Nucleus accumbens (tissue), 56 donors: ENCODE measurements around the gene USP24.
A peak's percentile ranks its signal among the peaks of the same experiment; 100 is the strongest.

ENCODE experiments used
- DNase-seq, 56 donors: peaks; one replicate each; lab custom pipeline; 2025; lab: John Stamatoyannopoulos, UW

Gene USP24

DNA sequence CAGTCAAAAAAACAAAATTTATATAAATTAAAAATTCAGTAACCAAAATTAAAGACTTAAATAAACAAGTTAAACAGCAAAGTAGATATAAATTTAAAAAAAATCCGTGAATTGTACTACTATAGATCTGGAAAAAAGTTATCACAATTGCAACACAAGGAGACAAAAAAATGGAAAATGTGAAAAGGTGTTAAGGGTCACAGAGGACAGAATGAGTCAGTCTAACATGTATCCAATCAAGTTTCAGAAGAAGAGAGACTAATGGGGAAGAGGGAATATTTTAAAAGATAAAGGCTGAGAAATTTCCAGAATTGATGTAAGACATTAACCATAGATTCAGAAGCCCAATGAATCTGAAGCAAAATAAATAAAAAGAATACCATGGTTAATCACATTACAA, 46.0 kb downstream of the USP24 start:
- no peak for DNase-seq

DNA sequence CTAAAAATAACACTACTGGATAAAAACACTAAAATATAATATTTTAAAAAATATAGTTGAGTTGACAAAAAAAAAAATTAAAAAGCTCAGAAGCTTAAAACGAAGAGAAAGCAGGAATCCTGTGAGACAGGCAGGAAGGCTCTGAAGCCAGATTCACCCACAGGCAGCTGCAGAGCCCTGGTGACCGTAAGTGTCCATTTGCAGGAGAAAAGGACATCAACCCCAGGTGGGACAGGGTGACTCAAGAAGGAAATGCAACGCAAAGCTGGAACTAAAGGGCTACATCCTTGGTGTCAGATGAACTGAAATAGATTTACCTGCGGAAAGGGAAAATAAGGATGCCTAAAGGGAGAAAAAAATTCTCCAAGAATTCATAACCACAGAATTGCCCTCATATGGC, 46.8 kb downstream of the USP24 start:
- no peak for DNase-seq

DNA sequence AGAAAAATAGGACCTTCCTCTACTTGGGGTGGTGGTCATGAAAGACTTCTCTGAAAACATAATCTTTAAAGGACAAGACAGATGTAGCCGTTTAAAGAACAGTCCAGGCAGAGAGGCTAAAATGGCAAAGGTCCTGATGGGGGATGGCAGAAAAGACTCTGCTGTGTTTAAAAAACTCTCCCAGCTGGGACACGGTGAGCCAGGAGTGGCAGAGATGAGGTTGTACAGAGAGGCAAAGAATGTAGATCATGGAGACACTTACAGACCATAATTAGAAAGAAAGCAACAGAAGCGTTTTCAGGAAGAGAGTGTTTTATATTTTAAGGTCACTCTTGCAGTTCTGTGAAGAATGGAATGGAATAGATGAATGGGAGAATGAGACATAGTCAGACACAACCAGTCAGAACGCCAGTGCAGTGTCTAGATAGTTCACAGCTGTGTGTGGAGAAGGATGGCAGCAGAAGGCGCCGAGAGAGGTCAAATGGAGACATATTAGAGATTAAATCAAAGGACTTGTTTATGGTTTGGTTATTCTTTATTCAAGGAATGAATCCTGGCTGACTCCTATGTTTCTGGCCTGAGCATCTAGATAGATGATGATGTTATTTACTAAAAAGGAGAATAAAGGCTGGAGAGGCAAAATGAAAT, 47.8 kb downstream of the USP24 start:
- DNase-seq = no peak

DNA sequence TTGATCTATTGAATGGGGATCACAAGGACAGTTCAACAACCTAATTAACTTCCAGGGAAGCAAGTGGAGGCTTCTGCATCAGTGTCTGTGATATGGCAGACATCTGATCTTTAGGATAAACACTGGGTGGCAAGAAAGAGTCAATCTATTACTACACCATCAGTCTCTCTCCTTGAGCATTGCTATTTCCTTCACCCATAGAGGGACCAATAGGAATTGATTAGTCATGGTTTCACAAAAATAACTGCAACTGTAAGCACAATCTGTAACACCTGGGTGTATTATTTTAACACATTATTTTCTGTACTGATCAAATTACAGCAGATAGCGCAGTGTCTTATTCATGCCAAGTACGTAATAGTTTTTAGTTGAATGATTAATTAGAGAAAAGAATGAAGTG, 50.3 kb downstream of the USP24 start:
- DNase-seq = no peak

DNA sequence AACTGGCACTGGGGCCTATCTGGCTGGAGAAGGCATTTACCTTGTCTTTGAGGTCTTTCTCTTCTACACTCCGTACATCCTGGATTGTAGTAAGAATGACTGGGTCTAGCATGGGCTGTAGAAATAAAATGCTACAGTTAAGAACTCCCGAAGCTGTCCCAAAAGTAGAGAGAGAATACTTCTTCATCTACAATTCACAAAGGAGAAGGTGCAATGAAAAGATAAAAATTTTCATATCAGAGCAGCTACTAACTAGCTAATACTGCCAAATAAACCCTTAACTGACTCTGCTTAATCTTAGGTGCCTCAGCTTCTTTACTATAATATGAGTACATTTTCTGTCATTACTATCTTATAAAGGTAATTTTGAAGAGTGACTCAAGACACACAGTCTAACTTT, 55.6 kb downstream of the USP24 start:
- no peak for DNase-seq

DNA sequence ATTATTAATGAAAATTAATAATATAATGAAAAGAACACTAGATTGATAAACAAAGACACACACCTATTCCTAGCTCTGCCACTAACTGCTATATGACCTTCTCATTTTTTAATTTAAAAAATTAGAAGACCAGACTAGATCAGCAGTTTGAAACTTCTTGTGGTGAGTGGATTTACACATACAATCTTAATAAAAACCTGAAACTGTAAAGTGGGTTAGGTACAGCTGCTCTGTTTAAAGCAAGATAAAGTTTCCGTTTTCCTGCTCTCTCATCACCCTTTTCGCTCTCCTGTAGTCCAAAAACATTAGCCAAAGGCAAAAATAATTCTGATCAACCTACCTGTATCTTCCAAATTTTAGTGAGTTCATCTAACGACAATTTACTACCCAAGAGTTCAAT, 58.6 kb downstream of the USP24 start:
- DNase-seq = no peak

DNA sequence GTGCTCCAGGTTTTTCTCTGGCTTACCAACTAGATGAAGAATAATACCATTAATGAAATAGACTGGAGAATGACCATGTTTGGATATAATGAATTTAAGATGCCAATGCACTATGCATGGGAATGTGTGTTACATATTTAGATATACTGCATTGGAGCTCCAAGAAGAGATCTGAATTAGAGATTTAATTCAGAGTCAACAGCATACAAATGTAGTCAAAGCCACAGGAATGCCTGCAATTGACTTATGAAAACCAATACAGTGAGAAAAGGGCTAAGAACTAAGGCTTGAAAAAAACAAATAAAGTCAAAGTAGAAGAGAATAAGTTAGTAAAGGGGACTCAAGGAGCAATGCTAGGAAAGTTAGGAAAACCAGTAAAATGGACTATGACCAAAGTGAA, 59.1 kb downstream of the USP24 start:
- no peak for DNase-seq

DNA sequence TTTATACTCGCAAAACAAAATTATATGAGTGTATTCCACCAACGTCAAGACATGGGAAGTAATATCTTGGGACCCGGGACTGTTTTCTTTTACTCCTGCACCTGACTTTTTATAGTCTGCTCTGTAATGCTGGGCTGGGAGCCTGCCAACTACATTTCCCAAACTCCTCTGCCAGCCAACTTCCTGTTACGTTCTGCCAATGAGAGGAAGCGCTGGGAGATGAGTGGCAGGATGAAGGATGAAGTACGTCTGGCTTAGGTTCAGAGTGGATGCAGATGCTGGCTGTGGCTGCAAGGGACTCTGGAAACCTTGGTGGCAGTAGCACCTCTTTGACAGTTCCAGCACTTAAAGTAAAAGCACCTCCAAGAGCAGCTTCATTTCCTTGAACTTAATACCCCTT, 59.6 kb downstream of the USP24 start:
- peak in 42 of 56 donors; percentile 7 to 74 (median 36) for DNase-seq

DNA sequence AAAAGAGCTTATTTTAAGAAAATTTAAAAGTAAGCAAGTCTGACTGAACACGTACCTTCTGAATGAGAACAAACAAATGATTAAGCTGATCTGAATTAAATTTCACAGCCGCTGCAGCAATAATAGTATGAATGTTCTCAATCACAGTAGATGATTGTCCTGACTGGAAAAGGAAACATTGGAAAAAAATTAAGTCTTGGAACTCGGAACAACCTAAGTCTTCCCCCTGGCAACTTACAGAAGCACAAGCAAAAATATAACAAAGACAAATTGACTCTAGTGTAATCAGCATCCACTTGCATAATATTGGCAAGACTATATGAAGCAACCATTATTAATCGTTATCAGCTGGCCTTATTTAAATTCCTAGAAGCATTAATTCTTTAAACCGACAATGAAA, 60.5 kb downstream of the USP24 start:
- DNase-seq = no peak

DNA sequence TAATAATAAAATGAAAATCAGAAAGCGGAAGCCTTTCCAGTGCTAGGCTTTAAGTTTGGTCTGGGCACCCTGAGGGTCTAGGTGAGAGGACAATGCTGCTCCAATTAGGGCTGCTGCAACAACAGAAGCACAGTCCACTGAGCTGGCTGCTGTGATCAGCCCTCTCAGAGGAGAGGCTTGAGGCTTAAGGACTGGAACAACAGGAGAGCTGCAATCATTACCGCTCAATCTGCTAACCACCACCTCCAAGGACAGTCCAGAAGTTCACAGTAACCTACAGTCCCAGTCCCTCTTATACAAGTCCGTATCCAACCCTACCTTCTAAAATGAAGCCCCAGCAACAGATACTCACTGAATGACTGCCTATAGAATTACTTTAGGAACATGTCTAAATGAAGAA, 62.1 kb downstream of the USP24 start:
- DNase-seq = no peak

DNA sequence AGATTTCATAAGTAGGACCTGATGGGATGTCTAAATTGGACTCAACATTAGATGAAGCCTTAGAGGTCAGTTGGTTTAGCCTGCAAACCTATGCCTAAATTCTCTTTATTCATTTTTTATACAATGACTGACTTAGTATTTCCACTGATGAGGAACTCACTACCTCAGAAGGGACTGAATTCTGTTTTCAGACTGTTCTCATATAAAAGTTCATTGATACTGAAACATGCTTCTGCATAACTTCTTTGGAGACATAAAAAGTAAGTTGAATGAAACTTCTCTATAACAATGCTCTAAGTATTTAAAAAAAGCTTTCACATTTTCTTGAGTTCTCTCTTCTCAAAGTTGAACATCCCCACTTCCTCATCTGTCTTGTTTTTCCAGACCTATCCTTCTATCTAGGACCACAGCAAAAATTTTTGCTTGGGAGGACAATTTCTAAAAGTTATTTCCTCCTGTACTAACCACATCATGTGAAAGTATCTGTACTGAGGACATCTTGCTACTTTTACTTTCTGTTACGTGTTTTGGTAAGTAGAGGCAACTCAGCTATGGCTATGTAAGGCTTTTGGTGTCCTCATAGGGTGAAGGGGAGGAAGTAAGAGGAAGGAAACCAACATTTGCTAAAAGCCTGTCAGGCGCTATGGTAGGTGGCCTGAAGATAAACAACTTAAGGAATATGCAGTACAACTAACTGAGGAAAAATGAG, 64.1 kb downstream of the USP24 start:
- no peak for DNase-seq

DNA sequence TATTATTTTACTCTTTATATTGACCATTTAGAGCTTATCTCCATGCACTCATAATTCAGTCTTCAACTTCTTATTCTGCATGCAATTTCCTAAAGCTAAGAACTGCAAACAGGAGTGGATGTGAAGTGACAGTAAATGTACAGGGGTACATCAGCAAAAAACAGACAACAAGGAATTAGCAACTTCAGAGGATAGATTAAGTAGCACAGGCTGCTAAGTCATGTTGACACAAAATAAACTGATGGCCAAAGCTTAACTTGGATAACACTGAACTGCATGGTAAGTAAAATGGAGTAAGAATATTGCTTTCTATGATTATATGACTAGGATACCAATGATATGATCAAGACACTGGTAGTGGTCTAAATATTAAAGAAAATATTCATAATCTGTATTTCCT, 66.5 kb downstream of the USP24 start:
- DNase-seq = no peak

DNA sequence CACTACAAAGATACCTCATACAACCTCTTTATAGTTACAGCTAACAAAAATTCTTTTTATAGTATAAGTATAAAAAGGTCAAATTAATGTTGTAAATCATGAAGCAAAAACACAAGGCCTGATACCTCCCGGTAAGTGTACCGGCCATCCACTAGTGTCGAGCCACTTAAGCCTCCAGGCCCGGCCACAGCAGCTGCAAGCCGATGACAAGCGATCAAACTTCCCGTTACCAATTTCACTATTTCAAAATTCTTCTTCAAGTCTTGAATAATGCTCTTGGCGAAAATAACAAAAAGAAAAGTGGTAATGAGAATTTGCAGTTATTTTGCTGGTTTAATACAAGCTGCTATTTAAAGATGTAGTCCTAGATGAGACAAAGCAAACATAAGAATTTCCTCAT, 67.6 kb downstream of the USP24 start:
- DNase-seq = no peak

DNA sequence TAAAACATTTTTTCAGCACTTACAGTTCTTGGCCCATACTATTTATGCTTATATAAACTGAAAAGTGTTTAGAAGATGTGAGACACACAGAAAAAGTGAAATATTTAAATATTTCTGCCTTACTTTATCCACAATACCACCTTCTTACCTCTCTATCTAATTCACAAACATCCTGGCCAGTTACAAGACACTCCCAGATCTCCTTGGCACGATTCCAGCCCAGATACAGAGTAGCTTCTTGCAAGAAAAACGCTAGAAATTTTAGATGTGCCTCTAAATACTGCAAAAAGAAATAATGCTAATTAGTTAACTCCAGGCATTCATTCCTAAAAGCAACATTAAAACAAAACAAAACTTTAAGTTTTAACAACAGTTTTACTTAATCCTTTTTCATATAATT, 68.4 kb downstream of the USP24 start:
- DNase-seq = peak in 2 of 56 donors; percentile 4 to 14

DNA sequence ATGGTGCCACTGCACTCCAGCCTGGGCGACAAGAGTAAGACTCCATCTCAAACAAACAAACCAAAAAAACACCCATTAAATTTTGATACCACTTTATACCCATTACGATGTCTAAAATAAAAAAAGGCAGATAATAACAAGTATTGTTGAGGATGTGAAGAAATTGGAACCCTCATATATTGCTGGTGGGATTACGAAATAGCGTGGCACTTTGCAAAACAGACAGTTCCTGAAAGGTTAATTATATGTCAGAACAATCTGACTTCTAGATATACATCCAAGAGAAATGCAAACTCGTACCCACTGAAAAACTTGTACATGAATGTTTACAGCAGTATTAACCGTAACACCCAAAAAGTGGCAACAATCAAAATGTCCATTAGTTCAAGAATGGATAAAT, 70.3 kb downstream of the USP24 start:
- no peak for DNase-seq

DNA sequence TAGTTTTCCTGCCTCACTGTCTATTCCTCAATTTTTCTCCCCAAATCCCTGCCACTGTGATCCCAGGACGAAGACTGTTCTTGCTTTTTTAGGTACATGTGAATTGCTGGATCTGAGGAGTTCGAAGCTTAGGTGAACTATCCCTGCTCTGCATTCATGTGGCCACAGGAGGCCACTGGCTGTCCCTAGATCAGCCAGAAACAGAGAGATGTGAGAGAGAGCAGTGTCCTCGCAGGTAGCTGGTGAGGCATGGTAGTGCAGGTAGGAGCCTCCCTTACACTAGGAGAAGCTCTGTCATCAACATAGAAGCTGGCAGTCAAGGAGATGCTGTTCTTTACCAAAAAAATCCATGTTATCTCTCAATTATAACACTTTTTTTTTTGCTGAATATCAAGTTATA, 71.5 kb downstream of the USP24 start:
- no peak for DNase-seq

DNA sequence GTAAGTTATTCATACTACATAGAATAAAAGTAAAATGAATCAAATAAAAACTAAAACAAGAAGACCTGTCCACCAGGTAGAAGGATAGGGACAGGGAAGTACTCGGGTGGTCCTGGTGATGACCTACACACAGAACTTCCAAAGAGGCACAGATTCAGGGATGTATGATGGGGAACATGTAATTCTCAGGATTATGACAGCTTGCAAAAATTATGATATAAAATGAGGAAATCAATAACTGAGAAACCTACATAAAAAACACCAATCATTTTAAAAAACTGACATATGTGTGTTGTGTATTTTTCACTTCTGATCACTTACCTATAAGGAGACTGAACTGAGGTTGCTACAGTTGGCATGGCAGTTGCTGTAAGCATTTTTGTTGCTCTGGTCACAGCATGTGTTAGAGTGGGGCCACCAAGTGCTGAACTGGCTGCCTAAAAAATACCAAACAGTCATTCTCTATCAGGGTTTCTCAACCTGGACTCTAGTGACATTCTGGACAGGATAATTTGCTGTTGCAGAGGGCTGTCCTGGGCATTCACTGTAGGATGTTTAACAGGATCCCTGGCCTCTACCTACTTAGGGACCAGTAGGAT, 73.8 kb downstream of the USP24 start:
- no peak for DNase-seq

DNA sequence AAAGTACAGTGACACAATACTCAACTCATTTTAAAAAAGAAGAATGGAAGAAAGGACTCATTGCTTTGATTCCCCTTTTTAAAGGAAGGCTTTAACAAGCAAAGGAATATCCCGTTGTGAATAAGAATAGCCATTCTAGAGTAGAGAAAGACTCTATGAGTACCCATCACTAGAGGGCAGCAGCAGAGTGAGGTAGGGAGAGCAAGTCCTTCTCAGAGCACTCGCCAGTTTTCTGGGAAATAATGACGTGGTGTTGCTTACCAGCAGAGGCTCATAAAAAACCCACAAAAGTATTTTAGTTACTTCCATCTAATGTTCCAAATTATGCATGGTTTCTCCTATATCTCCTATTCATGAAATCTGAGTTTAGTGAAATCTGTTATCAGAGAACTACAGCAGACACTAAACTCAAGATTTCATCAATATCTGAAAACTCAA, 74.6 kb downstream of the USP24 start:
- peak in 44 of 56 donors; percentile 1 to 76 (median 38) for DNase-seq

DNA sequence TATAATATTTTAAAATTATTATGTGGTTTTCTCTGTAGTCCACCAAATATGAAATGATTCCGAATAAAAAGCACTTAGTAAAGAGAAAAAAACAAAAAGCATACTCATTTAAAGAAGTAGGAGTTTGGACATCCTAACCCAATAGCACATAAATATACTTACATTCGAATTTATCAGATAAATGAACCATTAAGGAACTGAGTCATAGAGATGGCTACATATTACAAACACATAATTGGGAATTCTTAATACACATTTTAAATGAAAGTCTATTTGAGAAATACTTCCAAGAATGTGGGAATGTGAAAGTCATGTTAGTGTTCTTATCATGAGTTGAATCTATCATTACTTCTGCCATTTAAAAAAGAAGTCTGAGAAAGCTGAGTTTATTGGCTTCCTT, 75.0 kb downstream of the USP24 start:
- DNase-seq = no peak

DNA sequence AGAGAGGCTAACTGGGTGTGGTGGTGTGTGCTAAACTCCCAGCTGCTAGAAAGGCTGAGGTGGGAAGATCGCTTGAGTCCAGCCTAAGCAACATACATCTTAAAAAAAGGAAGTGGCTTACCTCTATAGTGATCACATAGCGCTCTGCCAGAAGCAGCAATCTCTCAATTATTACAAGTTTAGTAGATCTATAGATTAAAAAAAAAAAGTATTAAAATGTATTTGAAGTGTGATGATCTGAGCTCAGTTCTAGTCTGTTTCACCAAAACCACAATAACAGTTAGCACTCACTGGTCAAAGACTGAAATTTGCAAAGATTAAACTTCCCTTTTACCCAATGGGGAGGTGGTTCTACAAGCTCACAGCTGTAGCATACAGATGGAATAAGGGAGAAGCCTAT, 76.3 kb downstream of the USP24 start:
- DNase-seq = no peak

DNA sequence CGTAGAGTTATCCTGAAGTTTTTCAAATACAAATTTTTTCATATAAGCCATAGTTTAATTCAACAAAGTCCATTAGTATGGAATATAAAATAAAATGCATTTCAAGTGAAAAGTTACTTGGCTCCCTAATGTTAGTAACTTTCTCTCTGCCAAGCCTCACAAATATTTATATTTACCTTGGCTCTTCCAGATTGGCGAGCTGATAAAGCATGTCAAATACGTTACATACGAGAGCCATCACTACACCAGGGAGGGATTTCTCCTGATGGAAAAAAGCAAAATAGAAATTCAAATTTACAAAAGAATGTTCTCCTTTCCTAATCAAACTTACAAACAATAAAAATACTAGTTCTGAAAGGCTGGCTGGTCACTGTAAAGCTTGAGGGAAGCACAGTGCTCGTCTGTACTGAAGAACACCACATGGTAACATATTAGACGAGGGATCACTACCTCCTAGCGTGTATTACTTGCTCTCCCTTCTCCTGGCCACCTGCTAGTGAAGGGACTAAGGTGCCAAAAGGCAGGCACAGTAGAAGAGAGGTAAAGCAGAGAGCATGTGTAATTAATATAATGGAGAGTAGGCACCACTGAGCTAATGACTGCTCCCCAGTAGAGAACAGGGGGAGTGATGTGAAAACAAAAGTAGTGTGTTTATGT, 80.9 kb downstream of the USP24 start:
- no peak for DNase-seq

DNA sequence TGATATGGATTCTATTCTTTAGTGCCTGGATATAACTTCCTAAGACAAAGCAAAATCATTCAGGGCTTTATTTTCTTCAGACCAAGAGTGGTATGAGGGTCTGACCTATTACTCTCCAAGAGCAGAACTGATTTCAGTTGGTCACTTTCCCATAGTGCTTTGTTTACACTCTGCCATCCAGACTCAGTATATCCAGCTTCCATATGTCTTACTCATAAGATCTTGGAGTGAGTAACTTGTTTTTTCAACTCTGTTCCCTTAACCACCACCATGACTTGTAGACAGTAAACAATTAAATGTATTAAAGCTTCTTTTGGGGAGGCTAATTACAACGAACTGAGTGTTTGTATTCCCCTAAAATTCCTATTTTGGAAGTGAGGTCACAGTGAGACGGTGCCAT, 83.4 kb downstream of the USP24 start:
- no peak for DNase-seq
